HG03558 (cell line): Measurements from ENCODE around the gene TRIM37.
"Not testable (repeated sequence)": the region's sequence is repeated elsewhere in the genome, so short reads cannot be mapped to it uniquely, and the experiment has no call there.

Source experiments
- ATAC-seq: cut with Tn5 transposase; IDR thresholded peaks from one replicate; pipeline ENCODE4 v1.9.1; 2021; ENCODE audit warnings: moderate number of reproducible peaks; ENCODE audit not compliant: unreplicated experiment; ENCODE audit errors: extremely low read depth

Gene TRIM37

GRCh38 chr17:59106463-59107305 is at the start of gene TRIM37:
Gene TRIM37, minus strand, starts transcription at chr17:59106880. Its CDS starts 419 bp downstream, at chr17:59106461.
- ATAC-seq = peak; percentile 90

GRCh38 chr17:59155439-59156177 is 48.9 kb upstream of the TRIM37 start, which contains the start of gene PRR11:
Gene PRR11, plus strand, starts transcription at chr17:59155746. Its CDS starts 14,007 bp downstream, at chr17:59169753.
- ATAC-seq = peak; percentile 70

GRCh38 chr17:59154721-59155438 is 48.2 kb upstream of the TRIM37 start, which contains the start of gene SKA2:
Gene SKA2, minus strand, starts transcription at chr17:59155186. Its CDS starts 23 bp downstream, at chr17:59155163.
- peak; percentile 62 for ATAC-seq

GRCh38 chr17:59154292-59154720 is 47.6 kb upstream of the TRIM37 start:
- no peak for ATAC-seq

GRCh38 chr17:59152925-59153324 is 46.2 kb upstream of the TRIM37 start:
- ATAC-seq = no peak

- no peak for ATAC-seq
Measured at GRCh38 chr17:59151591-59151990, 44.9 kb upstream of the TRIM37 start.

GRCh38 chr17:59151006-59151405 is 44.3 kb upstream of the TRIM37 start:
- no peak for ATAC-seq

- ATAC-seq = no peak
Measured at GRCh38 chr17:59149841-59150511, 43.3 kb upstream of the TRIM37 start.

GRCh38 chr17:59149051-59149450 is 42.4 kb upstream of the TRIM37 start:
- no peak for ATAC-seq

- no peak for ATAC-seq
Measured at GRCh38 chr17:59145571-59146096, 39.0 kb upstream of the TRIM37 start.

GRCh38 chr17:59141860-59142259 is 35.2 kb upstream of the TRIM37 start:
- no peak for ATAC-seq

GRCh38 chr17:59139939-59140338 is 33.3 kb upstream of the TRIM37 start:
- no peak for ATAC-seq

- ATAC-seq = not testable (repeated sequence)
Measured at GRCh38 chr17:59138339-59138738, 31.7 kb upstream of the TRIM37 start.

GRCh38 chr17:59131131-59131530 is 24.5 kb upstream of the TRIM37 start:
- ATAC-seq = no peak

GRCh38 chr17:59129814-59130213 is 23.1 kb upstream of the TRIM37 start:
- ATAC-seq = no peak

GRCh38 chr17:59126809-59127417 is 20.2 kb upstream of the TRIM37 start:
- no peak for ATAC-seq

GRCh38 chr17:59124665-59125064 is 18.0 kb upstream of the TRIM37 start:
- no peak for ATAC-seq

- no peak for ATAC-seq
Measured at GRCh38 chr17:59121901-59122480, 15.3 kb upstream of the TRIM37 start.

- no peak for ATAC-seq
Measured at GRCh38 chr17:59115474-59115873, 8.8 kb upstream of the TRIM37 start.
